Loucy (cell line): ENCODE data around the gene EIPR1.

Experiments used
- H2AFZ ChIP-seq: fragments of 200-600 bp; sonication (generic); 2 replicates; pipeline ENCODE4 v1.6.0; 2016; ENCODE audit warnings: antibody characterized with exemption, mild to moderate bottlenecking, low read length, moderate library complexity
- H3F3A ChIP-seq: fragments of 200-600 bp; 2 replicates; pipeline ENCODE4 v1.6.0; 2016; ENCODE audit warnings: antibody characterized with exemption, low read depth, mild to moderate bottlenecking
- H3K27me3 ChIP-seq: fragments of 200-600 bp; sonication (generic); 2 replicates; pipeline ENCODE4 v1.6.1; 2014; ENCODE audit warnings: low read length, mild to moderate bottlenecking; ENCODE audit not compliant: insufficient read depth, poor library complexity, severe bottlenecking
- H3K36me3 ChIP-seq: fragments of 200-600 bp; sonication (generic); 2 replicates; pipeline ENCODE4 v1.6.1; 2016; ENCODE audit warnings: low read length; ENCODE audit not compliant: insufficient read depth
- H3K4me1 ChIP-seq: fragments of 200-600 bp; sonication (generic); 2 replicates; pipeline ENCODE4 v1.5.1; 2014; ENCODE audit warnings: low read length, mild to moderate bottlenecking; ENCODE audit not compliant: insufficient read depth, poor library complexity, severe bottlenecking
- H3K4me2 ChIP-seq: fragments of 200-600 bp; sonication (generic); 2 replicates; pipeline ENCODE4 v1.6.0; 2014; ENCODE audit warnings: antibody characterized with exemption, low read length, low read depth, mild to moderate bottlenecking; ENCODE audit not compliant: poor library complexity, severe bottlenecking
- H3K4me3 ChIP-seq: fragments of 200-600 bp; sonication (generic); 2 replicates; pipeline ENCODE4 v1.5.1; 2014; ENCODE audit warnings: low read length, mild to moderate bottlenecking, mixed read lengths; ENCODE audit not compliant: poor library complexity, severe bottlenecking
- H3K79me2 ChIP-seq: fragments of 200-600 bp; sonication (generic); 2 replicates; pipeline ENCODE4 v1.6.1; 2014; ENCODE audit warnings: low read length; ENCODE audit not compliant: insufficient read depth
- H3K9ac ChIP-seq: fragments of 200-600 bp; sonication (generic); 2 replicates; pipeline ENCODE4 v1.6.0; 2014; ENCODE audit warnings: mild to moderate bottlenecking, low read depth, low read length, moderate library complexity; ENCODE audit not compliant: poor library complexity, severe bottlenecking
- H3K9me2 ChIP-seq: fragments of 200-600 bp; sonication (generic); replicated peaks from 2 replicates; pipeline ENCODE4 v1.6.1; 2016; ENCODE audit warnings: low read depth, low read length, mixed read lengths
- H3K9me3 ChIP-seq: fragments of 200-600 bp; sonication (generic); 2 replicates; pipeline ENCODE4 v1.6.1; 2014; ENCODE audit warnings: mild to moderate bottlenecking, antibody characterized with exemption, low read length, low read depth; ENCODE audit not compliant: insufficient read depth
- H4K20me1 ChIP-seq: fragments of 200-600 bp; sonication (generic); 2 replicates; pipeline ENCODE4 v1.6.0; 2014; ENCODE audit warnings: antibody characterized with exemption, low read length, mild to moderate bottlenecking; ENCODE audit not compliant: insufficient read depth, poor library complexity, severe bottlenecking
- CTCF ChIP-seq: fragments of 200-600 bp; sonication (generic); conservative IDR thresholded peaks from 2 replicates; pipeline ENCODE4 v1.5.1; 2014; ENCODE audit warnings: mild to moderate bottlenecking, antibody characterized with exemption, low read length
- EZH2phosphoT487 ChIP-seq: fragments of 200-600 bp; IDR thresholded peaks from 2 replicates; pipeline ENCODE4 v1.6.1; 2018; ENCODE audit warnings: antibody characterized with exemption, mild to moderate bottlenecking, moderate library complexity, borderline replicate concordance

The EIPR1 gene

DNA sequence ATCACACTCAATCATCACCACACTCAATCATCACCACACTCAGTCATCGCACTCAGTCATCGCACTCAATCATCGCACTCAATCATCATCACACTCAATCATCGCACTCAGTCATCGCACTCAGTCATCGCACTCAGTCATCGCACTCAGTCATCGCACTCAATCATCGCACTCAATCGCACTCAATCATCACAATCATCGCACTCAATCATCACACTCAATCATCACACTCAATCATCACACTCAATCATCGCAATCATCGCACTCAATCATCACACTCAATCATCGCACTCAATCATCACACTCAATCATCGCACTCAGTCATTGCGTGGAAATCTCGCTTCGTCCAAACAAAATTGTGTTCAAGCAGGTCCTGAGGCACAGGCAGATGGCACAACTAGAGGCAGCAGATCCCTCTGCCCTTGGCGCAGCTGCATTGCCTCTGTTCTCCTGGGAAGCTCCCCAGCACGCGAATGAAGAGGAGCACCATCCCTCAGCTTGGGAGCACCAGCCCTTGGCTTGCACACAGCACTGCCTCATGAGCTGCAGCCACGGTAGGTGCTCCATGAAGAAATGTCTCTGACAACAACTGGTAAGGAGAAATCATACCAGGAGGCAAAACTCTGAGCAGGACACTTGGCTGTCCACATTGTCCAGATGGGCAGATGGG lies 108.1 kb downstream of the EIPR1 start:
- H3K27me3 ChIP-seq: no peaks in the 10 kb centered on the region
- 0 out of 2 replicates have a peak, but pooled peaks cover 4% of the 10 kb centered on the region for H3K79me2 ChIP-seq
- no peak overlapping the region for H2AFZ ChIP-seq
- H3K9me3 ChIP-seq: 0 out of 2 replicates have a peak, but pooled peaks cover 1% of the 10 kb centered on the region
- no peaks in the 10 kb centered on the region for H3K4me1 ChIP-seq
- no peaks in the 10 kb centered on the region for H3K9me2 ChIP-seq
- no peaks in the 10 kb centered on the region; the same call in 1 of the 2 replicates for H3K36me3 ChIP-seq
- no peaks in the 10 kb centered on the region for H3F3A ChIP-seq
- no peak for TF ChIP-seq EZH2phosphoT487
- no peak for TF ChIP-seq CTCF
- H3K9ac ChIP-seq: no peak overlapping the region
- no peak overlapping the region for H3K4me3 ChIP-seq
- no peak overlapping the region for H3K4me2 ChIP-seq
- H4K20me1 ChIP-seq: no peaks in the 10 kb centered on the region

DNA sequence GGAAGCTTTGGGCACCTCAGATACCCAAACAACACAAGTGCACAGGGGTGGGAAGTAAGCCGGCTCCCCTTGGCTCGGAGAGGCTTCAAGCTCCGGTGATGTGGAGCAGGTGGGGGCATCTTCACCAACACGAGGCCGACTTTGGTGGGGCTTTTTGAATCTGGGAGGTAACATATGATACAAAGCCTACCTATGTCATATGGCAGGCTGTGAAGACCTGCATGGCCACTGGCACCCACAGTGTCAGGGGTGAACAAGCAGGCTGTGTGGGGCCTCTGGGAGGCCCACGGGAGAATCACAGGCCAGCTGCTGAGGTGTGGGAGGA lies 109.0 kb downstream of the EIPR1 start:
- H3K9me2 ChIP-seq: no peaks in the 10 kb centered on the region
- H3F3A ChIP-seq: no peaks in the 10 kb centered on the region
- no peak overlapping the region for H3K9ac ChIP-seq
- no peak overlapping the region for H2AFZ ChIP-seq
- no peaks in the 10 kb centered on the region; the same call in 1 of the 2 replicates for H3K36me3 ChIP-seq
- H3K79me2 ChIP-seq: no peaks in the 10 kb centered on the region
- H3K27me3 ChIP-seq: no peaks in the 10 kb centered on the region
- no peaks in the 10 kb centered on the region for H3K4me1 ChIP-seq
- H3K4me3 ChIP-seq: no peak overlapping the region
- no peak overlapping the region for H3K4me2 ChIP-seq
- no peak for TF ChIP-seq EZH2phosphoT487
- TF ChIP-seq CTCF: no peak
- no peaks in the 10 kb centered on the region for H4K20me1 ChIP-seq
- H3K9me3 ChIP-seq: no peaks in the 10 kb centered on the region

GRCh38 chr2:3267869-3268704 lies 109.5 kb downstream of the EIPR1 start:
- Histone ChIP-seq H2AFZ (no peak overlapping the region), H3F3A (no peaks in the 10 kb centered on the region), H3K4me1 (no peaks in the 10 kb centered on the region), H3K4me3 (no peak overlapping the region), H3K4me2 (no peak overlapping the region), H4K20me1 (no peaks in the 10 kb centered on the region), H3K9me2 (no peaks in the 10 kb centered on the region), H3K9ac (no peak overlapping the region), H3K9me3 (no peaks in the 10 kb centered on the region), H3K27me3 (no peaks in the 10 kb centered on the region), H3K36me3 (no peaks in the 10 kb centered on the region; the same call in 1 of the 2 replicates), H3K79me2 (no peaks in the 10 kb centered on the region)
- TF ChIP-seq CTCF (no peak), EZH2phosphoT487 (no peak)
